ENCODE data around the gene NXPE4. TPM values are rescaled to one million over a fixed set of nuclear protein-coding genes. Genes with fewer than 3 reads are reported as not detected.

NXPE4 gene
- total RNA-seq, 1 donor from 2014 or later = not detected

DNA sequence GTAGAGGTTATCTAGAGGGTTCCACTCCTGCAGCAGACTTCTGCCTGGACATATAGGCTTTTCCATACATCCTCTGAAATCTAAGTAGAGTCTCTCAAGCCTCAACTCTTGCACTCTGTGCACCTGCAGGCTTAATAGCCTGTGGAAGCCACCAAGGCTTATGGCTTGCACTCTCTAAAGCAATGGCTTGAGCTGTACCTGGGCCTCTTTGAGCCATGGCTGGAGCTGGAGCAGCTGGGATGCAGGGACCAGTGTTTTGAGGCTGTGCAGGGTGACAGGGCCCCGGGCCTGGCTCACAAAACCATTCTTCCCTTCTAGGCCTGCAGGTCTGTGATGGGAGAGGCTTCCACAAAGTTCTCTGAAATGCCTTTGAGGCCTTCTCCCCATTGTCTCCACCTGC is 2.9 kb upstream of the NXPE4 start:
- Histone ChIP-seq H3K36me3 (ENCODE audit: control insufficient read depth in 3 of 3, insufficient read depth in 3 of 3, low read length in 3 of 3) (no peaks in the 10 kb centered on the region), H3K9ac (ENCODE audit: low read depth in 1 of 3, low read length in 3 of 3) (no peak overlapping the region), H3K9me3 (ENCODE audit: control insufficient read depth in 3 of 3, low read length in 3 of 3) (no peaks in the 10 kb centered on the region), H3K27ac (ENCODE audit: low read depth, low read length) (no peak overlapping the region), H3K4me3 (ENCODE audit: low read length in 3 of 3) (no peak overlapping the region), H3K4me1 (ENCODE audit: control insufficient read depth in 3 of 3, insufficient read depth in 3 of 3, low read length in 3 of 3) (no peaks in the 10 kb centered on the region), H3K27me3 (ENCODE audit: control insufficient read depth in 3 of 3, insufficient read depth in 3 of 3, low read length in 3 of 3) (no peaks in the 10 kb centered on the region)

DNA sequence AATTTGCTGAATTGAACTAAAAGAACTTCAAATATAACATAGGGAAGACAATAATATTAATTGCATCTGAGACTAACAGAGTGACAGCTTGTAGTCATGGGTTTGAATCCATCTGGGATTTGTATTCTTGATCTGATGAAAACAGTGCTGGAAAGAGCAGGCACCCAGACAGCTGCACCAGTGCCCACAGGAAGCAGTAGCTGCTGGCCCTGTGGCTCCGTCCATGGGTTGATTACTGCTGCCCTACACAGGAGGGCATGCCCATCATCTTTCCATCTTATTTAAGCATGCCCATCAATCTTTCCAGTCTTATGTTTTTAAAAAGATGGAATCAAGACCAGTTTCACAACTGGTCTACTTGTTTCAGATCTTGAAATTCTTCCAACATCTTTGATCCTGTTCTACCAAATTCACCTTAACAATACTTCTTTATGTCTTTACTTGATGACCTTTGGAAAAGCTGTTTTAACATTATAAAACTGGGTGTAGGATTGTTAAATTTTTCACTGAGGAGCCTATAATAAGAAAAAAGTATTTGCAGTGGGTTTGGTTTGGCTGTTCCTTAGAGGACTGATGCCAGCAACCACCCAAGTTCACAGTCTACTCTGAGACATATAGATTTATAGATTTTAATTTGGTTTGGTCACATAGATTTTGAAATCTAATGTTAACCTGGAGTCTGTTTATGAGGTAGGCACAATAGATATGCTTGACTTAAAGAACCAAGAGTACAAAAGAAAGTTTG is 761 bp upstream of the NXPE4 start:
- Histone ChIP-seq H3K9me3 (ENCODE audit: control insufficient read depth in 3 of 3, low read length in 3 of 3) (no peaks in the 10 kb centered on the region), H3K36me3 (ENCODE audit: control insufficient read depth in 3 of 3, insufficient read depth in 3 of 3, low read length in 3 of 3) (no peaks in the 10 kb centered on the region), H3K4me3 (ENCODE audit: low read length in 3 of 3) (no peak overlapping the region), H3K27ac (ENCODE audit: low read depth, low read length) (no peak overlapping the region), H3K4me1 (ENCODE audit: control insufficient read depth in 3 of 3, insufficient read depth in 3 of 3, low read length in 3 of 3) (no peaks in the 10 kb centered on the region), H3K27me3 (ENCODE audit: control insufficient read depth in 3 of 3, insufficient read depth in 3 of 3, low read length in 3 of 3) (no peaks in the 10 kb centered on the region), H3K9ac (ENCODE audit: low read depth in 1 of 3, low read length in 3 of 3) (no peak overlapping the region)

DNA sequence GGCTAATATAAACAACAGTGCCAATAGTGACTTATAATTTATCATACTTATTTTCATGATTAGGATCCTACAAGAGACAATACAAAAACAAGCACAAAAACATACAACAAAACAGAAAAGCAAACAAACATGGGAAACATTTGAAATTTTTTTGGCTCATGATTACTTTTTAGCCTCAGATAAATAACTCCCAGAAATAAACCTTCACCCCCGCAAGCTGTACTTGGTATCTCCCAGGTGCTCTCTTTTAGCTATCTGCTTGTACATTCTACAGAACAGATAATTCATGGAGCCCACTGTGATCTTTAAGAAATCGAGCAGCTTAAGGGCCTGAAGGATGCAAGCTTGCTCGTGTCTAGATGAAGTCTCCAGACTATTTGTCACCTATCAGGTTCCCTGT is 883 bp downstream of the NXPE4 start:
- Histone ChIP-seq H3K27me3 (ENCODE audit: control insufficient read depth in 3 of 3, insufficient read depth in 3 of 3, low read length in 3 of 3) (no peaks in the 10 kb centered on the region), H3K27ac (ENCODE audit: low read depth, low read length) (no peak overlapping the region), H3K9ac (ENCODE audit: low read depth in 1 of 3, low read length in 3 of 3) (no peak overlapping the region), H3K4me3 (ENCODE audit: low read length in 3 of 3) (no peak overlapping the region), H3K9me3 (ENCODE audit: control insufficient read depth in 3 of 3, low read length in 3 of 3) (no peaks in the 10 kb centered on the region), H3K4me1 (ENCODE audit: control insufficient read depth in 3 of 3, insufficient read depth in 3 of 3, low read length in 3 of 3) (no peaks in the 10 kb centered on the region), H3K36me3 (ENCODE audit: control insufficient read depth in 3 of 3, insufficient read depth in 3 of 3, low read length in 3 of 3) (no peaks in the 10 kb centered on the region)

DNA sequence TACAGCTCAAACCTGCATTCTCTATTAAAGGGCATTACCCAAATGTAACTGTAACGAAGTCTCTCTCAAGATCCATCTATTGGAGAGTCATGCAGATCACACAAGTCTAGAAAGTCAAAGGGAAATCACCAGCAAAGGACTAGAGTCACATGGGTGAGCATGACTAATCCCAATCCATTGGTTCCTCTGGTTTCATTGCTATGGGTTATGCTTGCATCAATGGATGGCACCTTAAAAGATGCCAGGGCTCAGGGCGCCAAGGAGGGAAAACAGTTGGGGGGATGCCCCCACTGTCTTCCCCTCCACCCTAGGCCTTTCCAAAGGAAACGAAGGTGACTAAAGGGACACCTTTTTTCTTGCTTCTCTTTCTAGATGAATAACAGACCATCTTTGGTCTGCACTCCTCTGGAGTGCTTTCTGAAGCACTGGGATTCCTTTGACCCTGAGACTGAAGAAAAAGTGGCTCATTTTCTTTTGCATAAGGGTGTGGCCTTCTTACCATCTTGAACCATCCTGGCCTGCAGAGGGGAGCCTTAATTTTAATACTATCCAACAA is 8.1 kb downstream of the NXPE4 start:
- Histone ChIP-seq H3K4me3 (ENCODE audit: low read length in 3 of 3) (no peak overlapping the region), H3K9ac (ENCODE audit: low read depth in 1 of 3, low read length in 3 of 3) (no peak overlapping the region), H3K4me1 (ENCODE audit: control insufficient read depth in 3 of 3, insufficient read depth in 3 of 3, low read length in 3 of 3) (no peaks in the 10 kb centered on the region), H3K27ac (ENCODE audit: low read depth, low read length) (no peak overlapping the region), H3K27me3 (ENCODE audit: control insufficient read depth in 3 of 3, insufficient read depth in 3 of 3, low read length in 3 of 3) (no peaks in the 10 kb centered on the region), H3K9me3 (ENCODE audit: control insufficient read depth in 3 of 3, low read length in 3 of 3) (peaks cover 0 to 13% (median 13%) of the 10 kb centered on the region in 3 donors), H3K36me3 (ENCODE audit: control insufficient read depth in 3 of 3, insufficient read depth in 3 of 3, low read length in 3 of 3) (no peaks in the 10 kb centered on the region)

DNA sequence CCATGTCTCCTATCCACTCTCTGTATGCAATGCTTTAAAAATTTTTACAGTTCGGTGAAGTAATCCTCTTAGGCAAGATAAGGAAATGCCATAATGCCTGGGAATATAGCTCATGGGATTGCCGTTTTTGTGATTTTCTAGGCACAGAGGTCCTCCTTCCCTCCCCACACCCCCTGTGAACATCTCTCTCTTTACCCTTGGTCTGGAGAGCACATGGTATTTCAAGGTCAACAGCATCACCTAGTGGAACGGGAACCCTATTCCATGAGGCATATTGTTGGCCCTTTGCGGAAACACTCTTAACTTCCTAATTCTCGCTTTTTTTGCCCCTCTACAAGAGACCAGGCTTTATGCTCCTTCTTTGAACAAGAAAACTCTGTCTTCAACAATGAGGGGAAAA is 8.8 kb downstream of the NXPE4 start:
- Histone ChIP-seq H3K27me3 (ENCODE audit: control insufficient read depth in 3 of 3, insufficient read depth in 3 of 3, low read length in 3 of 3) (no peaks in the 10 kb centered on the region), H3K27ac (ENCODE audit: low read depth, low read length) (no peak overlapping the region), H3K9ac (ENCODE audit: low read depth in 1 of 3, low read length in 3 of 3) (no peak overlapping the region), H3K36me3 (ENCODE audit: control insufficient read depth in 3 of 3, insufficient read depth in 3 of 3, low read length in 3 of 3) (no peaks in the 10 kb centered on the region), H3K9me3 (ENCODE audit: control insufficient read depth in 3 of 3, low read length in 3 of 3) (peaks cover 0 to 13% (median 13%) of the 10 kb centered on the region in 3 donors), H3K4me3 (ENCODE audit: low read length in 3 of 3) (no peak overlapping the region), H3K4me1 (ENCODE audit: control insufficient read depth in 3 of 3, insufficient read depth in 3 of 3, low read length in 3 of 3) (no peaks in the 10 kb centered on the region)

DNA sequence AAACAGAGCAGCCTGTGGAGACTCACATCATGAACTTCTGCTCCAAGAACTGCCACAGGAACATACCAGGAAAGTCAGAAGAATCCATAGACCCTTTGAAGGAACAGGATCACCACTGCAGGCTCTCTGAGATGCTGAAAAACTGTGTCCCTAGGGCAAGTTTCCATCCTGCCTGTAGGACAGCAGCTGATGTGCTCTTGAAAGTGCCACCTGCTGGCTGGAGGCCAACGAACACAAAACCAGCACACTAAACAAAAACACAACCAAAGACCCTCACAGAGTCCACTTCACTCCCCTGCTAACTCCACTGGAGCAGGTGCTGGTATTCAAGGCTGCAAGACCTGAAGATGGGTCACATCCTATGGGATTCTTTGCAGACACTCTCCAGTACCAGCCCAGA is 23.9 kb downstream of the NXPE4 start:
- H3K4me1 ChIP-seq (ENCODE audit: control insufficient read depth in 3 of 3, insufficient read depth in 3 of 3, low read length in 3 of 3) = no peaks in the 10 kb centered on the region
- H3K9me3 ChIP-seq (ENCODE audit: control insufficient read depth in 3 of 3, low read length in 3 of 3) = no peaks in the 10 kb centered on the region
- no peaks in the 10 kb centered on the region for H3K27me3 ChIP-seq (ENCODE audit: control insufficient read depth in 3 of 3, insufficient read depth in 3 of 3, low read length in 3 of 3)
- no peak overlapping the region for H3K4me3 ChIP-seq (ENCODE audit: low read length in 3 of 3)
- no peak overlapping the region for H3K27ac ChIP-seq (ENCODE audit: low read depth, low read length)
- no peak overlapping the region for H3K9ac ChIP-seq (ENCODE audit: low read depth in 1 of 3, low read length in 3 of 3)
- H3K36me3 ChIP-seq (ENCODE audit: control insufficient read depth in 3 of 3, insufficient read depth in 3 of 3, low read length in 3 of 3) = no peaks in the 10 kb centered on the region

DNA sequence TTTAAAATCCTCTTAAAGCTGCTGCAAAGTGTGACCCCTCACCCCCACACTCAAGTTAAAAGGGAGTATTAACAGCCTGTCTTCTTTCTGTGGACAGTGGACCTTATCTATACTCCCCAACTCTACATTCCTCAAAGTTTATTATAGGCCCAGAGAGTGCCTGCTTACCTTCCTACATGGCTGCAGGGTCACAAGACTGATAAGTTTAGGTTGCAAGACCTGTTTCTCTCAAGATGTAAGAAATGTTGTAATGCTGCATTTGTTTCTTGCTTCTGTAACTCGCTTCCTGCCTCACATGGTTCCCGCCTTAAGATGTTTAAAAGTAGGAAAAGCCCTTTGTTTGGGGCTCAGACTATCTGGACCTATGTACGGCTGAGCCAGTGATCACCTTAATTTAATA is 25.8 kb downstream of the NXPE4 start:
- Histone ChIP-seq H3K9me3 (ENCODE audit: control insufficient read depth in 3 of 3, low read length in 3 of 3) (no peaks in the 10 kb centered on the region), H3K4me1 (ENCODE audit: control insufficient read depth in 3 of 3, insufficient read depth in 3 of 3, low read length in 3 of 3) (no peaks in the 10 kb centered on the region), H3K4me3 (ENCODE audit: low read length in 3 of 3) (no peak overlapping the region), H3K27ac (ENCODE audit: low read depth, low read length) (no peak overlapping the region), H3K36me3 (ENCODE audit: control insufficient read depth in 3 of 3, insufficient read depth in 3 of 3, low read length in 3 of 3) (no peaks in the 10 kb centered on the region), H3K9ac (ENCODE audit: low read depth in 1 of 3, low read length in 3 of 3) (no peak overlapping the region), H3K27me3 (ENCODE audit: control insufficient read depth in 3 of 3, insufficient read depth in 3 of 3, low read length in 3 of 3) (no peaks in the 10 kb centered on the region)

DNA sequence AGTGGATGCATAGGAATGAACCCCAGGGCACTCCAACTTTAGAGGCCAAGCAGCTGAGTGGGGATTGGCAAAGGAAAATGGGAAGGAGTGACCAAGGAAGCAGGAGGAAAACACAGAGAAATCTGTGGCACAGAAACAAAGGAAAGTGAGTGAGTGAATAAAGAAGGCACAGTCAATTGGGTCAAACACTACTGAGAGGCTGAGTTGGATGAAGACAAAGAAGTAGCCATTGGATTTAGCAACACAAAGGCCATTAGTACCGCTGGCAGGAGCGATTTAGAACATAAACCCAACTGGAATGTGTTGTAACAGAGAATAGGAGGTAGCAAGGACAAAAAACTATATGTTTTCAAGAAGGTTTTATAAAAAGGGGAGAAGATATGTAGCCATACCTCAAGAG is 29.3 kb downstream of the NXPE4 start:
- Histone ChIP-seq H3K9me3 (ENCODE audit: control insufficient read depth in 3 of 3, low read length in 3 of 3) (no peaks in the 10 kb centered on the region), H3K4me3 (ENCODE audit: low read length in 3 of 3) (no peak overlapping the region), H3K4me1 (ENCODE audit: control insufficient read depth in 3 of 3, insufficient read depth in 3 of 3, low read length in 3 of 3) (no peaks in the 10 kb centered on the region), H3K27ac (ENCODE audit: low read depth, low read length) (no peak overlapping the region), H3K36me3 (ENCODE audit: control insufficient read depth in 3 of 3, insufficient read depth in 3 of 3, low read length in 3 of 3) (no peaks in the 10 kb centered on the region), H3K27me3 (ENCODE audit: control insufficient read depth in 3 of 3, insufficient read depth in 3 of 3, low read length in 3 of 3) (no peaks in the 10 kb centered on the region), H3K9ac (ENCODE audit: low read depth in 1 of 3, low read length in 3 of 3) (no peak overlapping the region)

DNA sequence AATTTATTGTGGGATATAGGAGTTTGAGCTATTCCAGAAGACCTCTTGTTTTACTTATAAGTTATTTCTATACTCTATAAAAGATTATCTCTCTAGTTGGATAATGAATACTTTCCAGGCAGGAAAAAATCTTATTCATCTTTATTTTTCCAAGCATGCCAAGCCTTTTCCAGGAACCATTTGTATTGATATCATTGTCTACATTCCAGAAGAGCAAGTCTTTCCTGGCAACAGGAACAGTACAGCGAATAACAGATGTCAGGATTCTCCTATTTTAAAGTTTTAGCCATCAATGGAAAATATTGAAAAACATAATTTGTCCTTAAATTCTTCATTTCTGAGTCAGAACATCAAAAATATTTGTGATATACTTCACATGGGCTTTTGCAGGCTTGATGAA is 30.8 kb downstream of the NXPE4 start:
- Histone ChIP-seq H3K4me3 (ENCODE audit: low read length in 3 of 3) (no peak overlapping the region), H3K27me3 (ENCODE audit: control insufficient read depth in 3 of 3, insufficient read depth in 3 of 3, low read length in 3 of 3) (no peaks in the 10 kb centered on the region), H3K9ac (ENCODE audit: low read depth in 1 of 3, low read length in 3 of 3) (no peak overlapping the region), H3K4me1 (ENCODE audit: control insufficient read depth in 3 of 3, insufficient read depth in 3 of 3, low read length in 3 of 3) (no peaks in the 10 kb centered on the region), H3K27ac (ENCODE audit: low read depth, low read length) (no peak overlapping the region), H3K9me3 (ENCODE audit: control insufficient read depth in 3 of 3, low read length in 3 of 3) (no peaks in the 10 kb centered on the region), H3K36me3 (ENCODE audit: control insufficient read depth in 3 of 3, insufficient read depth in 3 of 3, low read length in 3 of 3) (no peaks in the 10 kb centered on the region)

DNA sequence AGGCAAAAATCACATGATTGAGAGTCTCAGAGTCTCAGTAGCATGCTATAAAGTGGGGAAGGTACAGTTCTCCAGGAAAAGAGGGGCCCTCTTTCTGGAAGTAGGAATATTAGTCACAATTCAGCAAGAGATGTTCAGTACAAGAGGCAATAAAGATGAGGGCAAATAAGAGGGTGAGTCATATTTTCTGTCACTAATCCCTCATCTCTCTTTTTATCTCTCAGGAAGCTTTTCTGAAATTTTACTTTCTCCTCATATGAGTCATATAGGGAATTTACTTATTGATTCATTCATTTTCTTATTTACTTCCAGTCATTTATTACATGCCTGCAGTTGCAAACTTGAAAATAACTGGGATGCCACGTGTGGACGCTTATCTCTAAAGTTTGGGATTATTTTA is 32.5 kb downstream of the NXPE4 start:
- no peaks in the 10 kb centered on the region for H3K4me1 ChIP-seq (ENCODE audit: control insufficient read depth in 3 of 3, insufficient read depth in 3 of 3, low read length in 3 of 3)
- H3K36me3 ChIP-seq (ENCODE audit: control insufficient read depth in 3 of 3, insufficient read depth in 3 of 3, low read length in 3 of 3) = no peaks in the 10 kb centered on the region
- H3K9ac ChIP-seq (ENCODE audit: low read depth in 1 of 3, low read length in 3 of 3) = no peak overlapping the region
- H3K27me3 ChIP-seq (ENCODE audit: control insufficient read depth in 3 of 3, insufficient read depth in 3 of 3, low read length in 3 of 3) = no peaks in the 10 kb centered on the region
- no peaks in the 10 kb centered on the region for H3K9me3 ChIP-seq (ENCODE audit: control insufficient read depth in 3 of 3, low read length in 3 of 3)
- H3K4me3 ChIP-seq (ENCODE audit: low read length in 3 of 3) = no peak overlapping the region
- no peak overlapping the region for H3K27ac ChIP-seq (ENCODE audit: low read depth, low read length)

Data from skeletal muscle tissue (tissue), 4 donors.